ENCODE measurements around the gene ANO1. TPM values are rescaled to one million over a fixed set of nuclear protein-coding genes. Genes with fewer than 3 reads are reported as not detected.

The ANO1 gene
- total RNA-seq, 2 donors from 2014 or later, result 10.2 to 29.4 TPM

DNA sequence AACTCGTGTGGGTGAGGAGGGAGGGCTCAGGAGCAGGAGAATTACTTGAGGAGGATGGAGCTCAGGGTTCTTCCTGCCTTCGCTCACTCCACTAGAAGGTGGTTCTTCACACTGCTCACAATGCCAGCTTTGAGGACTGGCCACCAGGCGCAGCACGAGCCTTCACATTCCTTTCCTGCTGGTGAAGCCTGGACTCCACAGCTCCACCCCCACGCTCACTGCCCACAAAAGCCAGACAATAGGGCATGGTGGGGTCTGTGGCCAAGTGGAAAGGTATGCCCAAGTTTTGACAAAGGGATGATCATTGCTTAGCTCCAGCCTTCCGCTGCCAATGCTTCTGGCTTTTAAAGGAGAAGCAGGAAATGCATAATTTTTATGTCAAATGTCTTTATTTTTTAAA is 67.0 kb downstream of the ANO1 start:
- no peak for DNase-seq (ENCODE audit: low spot score)
- Histone ChIP-seq H3K4me3 (no peak overlapping the region), H3K36me3 (no peaks in the 10 kb centered on the region), H3K27me3 (no peaks in the 10 kb centered on the region), H3K9me3 (no peaks in the 10 kb centered on the region), H3K4me1 (peaks cover 0 to 7% of the 10 kb centered on the region in 2 donors), H3K27ac (no peak overlapping the region)
- TF ChIP-seq, protein P1, sequence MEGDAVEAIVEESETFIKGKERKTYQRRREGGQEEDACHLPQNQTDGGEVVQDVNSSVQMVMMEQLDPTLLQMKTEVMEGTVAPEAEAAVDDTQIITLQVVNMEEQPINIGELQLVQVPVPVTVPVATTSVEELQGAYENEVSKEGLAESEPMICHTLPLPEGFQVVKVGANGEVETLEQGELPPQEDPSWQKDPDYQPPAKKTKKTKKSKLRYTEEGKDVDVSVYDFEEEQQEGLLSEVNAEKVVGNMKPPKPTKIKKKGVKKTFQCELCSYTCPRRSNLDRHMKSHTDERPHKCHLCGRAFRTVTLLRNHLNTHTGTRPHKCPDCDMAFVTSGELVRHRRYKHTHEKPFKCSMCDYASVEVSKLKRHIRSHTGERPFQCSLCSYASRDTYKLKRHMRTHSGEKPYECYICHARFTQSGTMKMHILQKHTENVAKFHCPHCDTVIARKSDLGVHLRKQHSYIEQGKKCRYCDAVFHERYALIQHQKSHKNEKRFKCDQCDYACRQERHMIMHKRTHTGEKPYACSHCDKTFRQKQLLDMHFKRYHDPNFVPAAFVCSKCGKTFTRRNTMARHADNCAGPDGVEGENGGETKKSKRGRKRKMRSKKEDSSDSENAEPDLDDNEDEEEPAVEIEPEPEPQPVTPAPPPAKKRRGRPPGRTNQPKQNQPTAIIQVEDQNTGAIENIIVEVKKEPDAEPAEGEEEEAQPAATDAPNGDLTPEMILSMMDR (IDR thresholded peaks at IDR 0.05), result no peak

DNA sequence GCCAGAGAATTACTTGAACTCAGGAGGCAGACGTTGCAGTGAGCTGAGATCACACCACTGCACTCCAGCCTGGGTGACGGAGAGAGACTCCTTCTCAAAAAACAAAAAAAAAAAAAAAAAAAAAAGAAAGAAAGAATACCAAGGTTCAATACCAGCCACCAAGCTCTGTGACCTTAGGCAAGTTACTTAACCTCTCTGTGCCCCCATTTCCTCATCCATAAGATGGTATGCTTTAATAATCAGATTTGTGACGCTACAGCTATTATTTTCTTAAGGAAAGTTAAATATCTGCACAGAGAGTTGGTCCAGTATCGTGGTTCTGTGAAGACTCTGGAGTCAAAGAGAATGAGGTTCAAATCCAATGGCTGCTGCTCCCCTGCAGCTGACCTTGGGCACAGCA is 67.7 kb downstream of the ANO1 start:
- no peaks in the 10 kb centered on the region for H3K27me3 ChIP-seq
- no peaks in the 10 kb centered on the region for H3K36me3 ChIP-seq
- H3K4me1 ChIP-seq, result peaks cover 0 to 7% of the 10 kb centered on the region in 2 donors
- H3K4me3 ChIP-seq, result no peak overlapping the region
- TF ChIP-seq, protein P1 (IDR thresholded peaks at IDR 0.05), result no peak
- DNase-seq (ENCODE audit: low spot score), result no peak
- no peaks in the 10 kb centered on the region for H3K9me3 ChIP-seq
- no peak overlapping the region for H3K27ac ChIP-seq

DNA sequence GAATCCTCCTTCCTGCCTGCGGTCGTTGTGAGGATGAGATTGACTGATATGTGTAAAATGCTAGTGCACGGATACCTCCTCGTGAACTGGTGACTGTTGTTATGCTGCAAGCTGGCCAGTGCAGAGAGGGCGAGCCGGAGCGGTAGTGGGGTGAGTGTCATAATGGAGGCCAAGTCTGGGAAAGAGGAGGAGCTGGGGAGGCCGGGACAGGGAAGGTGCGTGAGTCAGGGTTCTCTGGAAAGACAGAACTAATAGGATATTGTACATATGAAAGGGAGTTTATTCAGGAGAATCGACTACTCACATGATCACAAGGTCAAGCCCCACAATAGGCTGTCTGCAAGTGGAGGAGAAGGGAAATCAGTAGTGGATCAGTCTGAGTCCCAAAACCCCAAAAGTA is 68.2 kb downstream of the ANO1 start:
- DNase-seq (ENCODE audit: low spot score), result no peak
- Histone ChIP-seq H3K27ac (no peak overlapping the region), H3K9me3 (no peaks in the 10 kb centered on the region), H3K4me3 (no peak overlapping the region), H3K4me1 (peaks cover 0 to 4% of the 10 kb centered on the region in 2 donors), H3K36me3 (no peaks in the 10 kb centered on the region), H3K27me3 (no peaks in the 10 kb centered on the region)
- TF ChIP-seq, protein P1 (IDR thresholded peaks at IDR 0.05), result no peak

DNA sequence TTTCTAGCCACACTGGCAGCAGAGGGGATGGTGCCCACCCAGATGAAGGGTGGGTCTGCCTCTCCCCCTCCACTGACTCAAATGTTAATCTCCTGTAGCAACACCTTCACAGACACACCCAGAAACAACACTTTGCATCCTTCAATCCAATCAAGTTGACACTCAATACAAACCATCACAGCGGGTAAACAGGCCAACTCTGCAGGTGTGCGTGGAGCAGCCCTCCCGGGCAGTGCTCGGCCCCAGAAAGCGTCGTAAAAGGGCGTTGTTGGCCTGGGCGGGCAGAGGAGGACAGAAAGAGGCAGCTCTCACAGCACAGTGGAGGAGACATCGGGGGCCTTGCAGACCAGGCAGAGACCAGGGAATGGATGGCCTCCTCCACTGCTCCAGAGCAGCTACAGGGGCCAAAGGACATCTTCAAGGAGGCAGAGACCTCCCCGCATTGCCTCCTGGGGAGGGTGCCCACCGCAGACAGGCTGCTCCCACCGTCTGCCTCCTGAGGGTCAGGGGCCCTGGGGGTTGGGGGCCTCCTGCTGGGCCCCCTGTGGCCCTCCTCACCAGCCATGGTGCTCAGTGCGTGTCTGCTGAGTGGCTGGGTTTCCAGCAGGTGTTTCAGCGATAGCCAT is 68.9 kb downstream of the ANO1 start:
- H3K9me3 ChIP-seq, result no peaks in the 10 kb centered on the region
- H3K36me3 ChIP-seq, result no peaks in the 10 kb centered on the region
- no peaks in the 10 kb centered on the region for H3K27me3 ChIP-seq
- TF ChIP-seq, protein P1 (IDR thresholded peaks at IDR 0.05), result no peak
- DNase-seq (ENCODE audit: low spot score), result no peak
- no peak overlapping the region for H3K4me3 ChIP-seq
- no peaks in the 10 kb centered on the region for H3K4me1 ChIP-seq
- H3K27ac ChIP-seq, result no peak overlapping the region

DNA sequence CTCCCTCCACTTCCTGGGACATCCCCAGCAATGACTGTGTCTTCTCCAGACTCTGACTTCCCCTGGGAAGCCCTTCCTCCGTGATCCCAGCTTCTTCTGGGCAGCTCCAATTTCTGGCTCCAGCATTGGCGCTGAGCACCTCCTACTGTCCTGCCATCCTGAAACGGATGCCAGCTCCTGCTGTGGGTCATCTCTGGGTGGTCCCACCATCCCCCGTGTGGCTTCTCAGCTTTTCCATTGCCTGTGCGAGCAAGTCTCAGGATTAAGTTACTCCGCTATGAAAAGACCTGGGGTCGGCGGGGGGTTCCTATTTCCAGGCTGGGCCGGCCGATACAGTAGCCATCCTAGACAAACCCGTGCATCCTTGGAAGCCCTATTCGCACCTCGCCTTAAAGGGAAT is 69.6 kb downstream of the ANO1 start:
- Histone ChIP-seq H3K27me3 (no peaks in the 10 kb centered on the region), H3K4me3 (no peak overlapping the region), H3K27ac (no peak overlapping the region), H3K36me3 (no peaks in the 10 kb centered on the region), H3K4me1 (no peaks in the 10 kb centered on the region), H3K9me3 (no peaks in the 10 kb centered on the region)
- TF ChIP-seq, protein P1 (IDR thresholded peaks at IDR 0.05), result no peak
- no peak for DNase-seq (ENCODE audit: low spot score)

DNA sequence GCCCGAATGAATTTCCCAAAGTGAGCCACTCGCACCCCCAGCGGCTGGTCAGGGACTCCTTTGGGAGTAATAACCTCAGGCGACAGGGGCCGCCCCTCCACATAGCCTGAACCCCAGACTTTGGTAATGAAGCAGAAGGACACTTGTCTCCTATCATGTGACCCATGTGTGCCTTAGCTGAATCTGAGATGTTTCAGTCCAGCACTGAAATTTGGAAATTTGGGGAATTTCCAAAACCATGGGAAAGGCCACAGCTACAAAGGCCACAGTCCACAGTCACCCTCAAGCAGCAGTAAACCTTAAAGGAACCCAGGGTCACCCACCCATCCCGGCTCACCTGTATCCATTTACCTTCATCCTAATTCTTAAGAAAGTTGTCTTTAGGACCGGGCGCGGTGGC is 73.6 kb downstream of the ANO1 start:
- H3K4me3 ChIP-seq, result no peak overlapping the region
- H3K4me1 ChIP-seq, result no peaks in the 10 kb centered on the region
- TF ChIP-seq, protein P1 (IDR thresholded peaks at IDR 0.05), result no peak
- no peaks in the 10 kb centered on the region for H3K27me3 ChIP-seq
- H3K9me3 ChIP-seq, result no peaks in the 10 kb centered on the region
- no peaks in the 10 kb centered on the region for H3K36me3 ChIP-seq
- H3K27ac ChIP-seq, result no peak overlapping the region
- DNase-seq (ENCODE audit: low spot score), result no peak

Data from right atrium auricular region (tissue), 2 donors.